GF-D8 (cell line): ENCODE data around the gene PROK1.
"Not testable (repeated sequence)": the region's sequence is repeated elsewhere in the genome, so short reads cannot be mapped to it uniquely, and the experiment has no call there.

Experiments used
- DNase-seq: peaks from one replicate; lab custom pipeline; 2025; lab: John Stamatoyannopoulos, UW

Gene PROK1

GRCh38 chr1:110433803-110434202 lies 17.1 kb upstream of the PROK1 start:
- DNase-seq: peak; percentile 13

- DNase-seq: no peak
These were observed 16.0 kb upstream of the PROK1 start for GRCh38 chr1:110434946-110435345.

GRCh38 chr1:110436635-110437034 lies 14.3 kb upstream of the PROK1 start:
- no peak for DNase-seq

GRCh38 chr1:110437645-110438299 lies 13.2 kb upstream of the PROK1 start:
- DNase-seq: not testable (repeated sequence)

GRCh38 chr1:110438893-110439292 lies 12.1 kb upstream of the PROK1 start:
- no peak for DNase-seq

GRCh38 chr1:110439873-110440272 lies 11.1 kb upstream of the PROK1 start:
- DNase-seq: not testable (repeated sequence)

GRCh38 chr1:110440877-110441276 lies 10.1 kb upstream of the PROK1 start:
- DNase-seq: no peak

- no peak for DNase-seq
These were observed 9.1 kb upstream of the PROK1 start for GRCh38 chr1:110441888-110442287.

GRCh38 chr1:110443451-110443850 lies 7.5 kb upstream of the PROK1 start:
- no peak for DNase-seq

- no peak for DNase-seq
These were observed 6.4 kb upstream of the PROK1 start for GRCh38 chr1:110444561-110444960.

- DNase-seq: no peak
These were observed 993 bp upstream of the PROK1 start for GRCh38 chr1:110449661-110450651.

- no peak for DNase-seq
These were observed 1.4 kb downstream of the PROK1 start for GRCh38 chr1:110452330-110452729.

- no peak for DNase-seq
These were observed 2.9 kb downstream of the PROK1 start for GRCh38 chr1:110453829-110454228.

GRCh38 chr1:110454328-110454727 lies 3.4 kb downstream of the PROK1 start:
- DNase-seq: no peak

- no peak for DNase-seq
These were observed 4.2 kb downstream of the PROK1 start for GRCh38 chr1:110455151-110455550.

GRCh38 chr1:110457206-110457605 lies 6.3 kb downstream of the PROK1 start:
- DNase-seq: no peak

GRCh38 chr1:110460253-110461220 lies 9.6 kb downstream of the PROK1 start:
- DNase-seq: peak; percentile 23

GRCh38 chr1:110462093-110462492 lies 11.1 kb downstream of the PROK1 start:
- no peak for DNase-seq

GRCh38 chr1:110462964-110463363 lies 12.0 kb downstream of the PROK1 start:
- DNase-seq: no peak

GRCh38 chr1:110463725-110464124 lies 12.8 kb downstream of the PROK1 start:
- DNase-seq: no peak

- no peak for DNase-seq
These were observed 13.4 kb downstream of the PROK1 start for GRCh38 chr1:110464340-110464739.
